Activated CD4-positive, alpha-beta T cell treated with anti-CD3 and anti-CD28 coated beads for 4 hours (primary cell): Measurements from ENCODE around the gene CCDC144A.
"Not testable (repeated sequence)": the region's sequence is repeated elsewhere in the genome, so short reads cannot be mapped to it uniquely, and the experiment has no call there.

Experiments
- DNase-seq, 2 donors: peaks; one replicate each; pipeline ENCODE4 v3.0.0-alpha.2; 2020

Gene CCDC144A

GRCh38 chr17:16820979-16821543, 131.0 kb downstream of the CCDC144A start:
- DNase-seq = no peak

GRCh38 chr17:16822133-16822532, 132.1 kb downstream of the CCDC144A start:
- DNase-seq = not testable (repeated sequence)

- not testable (repeated sequence) for DNase-seq
Measured at GRCh38 chr17:16823768-16824406, 133.8 kb downstream of the CCDC144A start.
